GM12892 (cell line): Measurements from ENCODE around the gene OSBPL6.

ENCODE experiments used
- POLR2A ChIP-seq: IDR thresholded peaks from 2 replicates; pipeline ENCODE4 v1.6.1; 2011; ENCODE audit warnings: low read depth, low read length, control low read depth
- POLR2AphosphoS5 ChIP-seq: IDR thresholded peaks from 2 replicates; pipeline ENCODE4 v1.6.1; 2011; ENCODE audit warnings: low read depth, low read length, control low read depth

DNA sequence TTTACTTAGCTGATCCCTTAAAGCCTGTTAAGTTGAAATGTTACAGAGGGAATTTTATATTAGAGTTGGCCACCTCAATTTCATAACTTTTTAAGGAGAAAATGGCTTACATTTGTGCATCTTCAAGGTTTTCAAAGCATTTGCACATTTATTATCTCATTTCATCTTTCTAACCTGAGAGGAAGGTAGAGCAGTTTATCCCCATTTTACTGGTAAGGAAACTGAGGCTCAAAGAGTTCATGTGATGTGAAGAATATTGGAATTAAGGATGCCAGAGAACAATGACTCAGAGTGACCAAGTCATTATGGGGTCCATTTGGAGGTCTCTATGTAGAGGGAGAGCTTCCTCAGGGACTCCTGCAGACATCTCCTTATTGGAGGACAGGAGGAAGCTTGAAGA is 221.7 kb downstream of the OSBPL6 start:
- TF ChIP-seq POLR2AphosphoS5 (no peak), POLR2A (no peak)
